ENCODE data around the gene SAP25. TPM values are rescaled to one million over a fixed set of nuclear protein-coding genes. Genes with fewer than 3 reads are reported as not detected.
A peak's percentile ranks its signal among the peaks of the same experiment; 100 is the strongest.

Gene SAP25
- total RNA-seq, 2 donors from 2014 or later: not detected

DNA sequence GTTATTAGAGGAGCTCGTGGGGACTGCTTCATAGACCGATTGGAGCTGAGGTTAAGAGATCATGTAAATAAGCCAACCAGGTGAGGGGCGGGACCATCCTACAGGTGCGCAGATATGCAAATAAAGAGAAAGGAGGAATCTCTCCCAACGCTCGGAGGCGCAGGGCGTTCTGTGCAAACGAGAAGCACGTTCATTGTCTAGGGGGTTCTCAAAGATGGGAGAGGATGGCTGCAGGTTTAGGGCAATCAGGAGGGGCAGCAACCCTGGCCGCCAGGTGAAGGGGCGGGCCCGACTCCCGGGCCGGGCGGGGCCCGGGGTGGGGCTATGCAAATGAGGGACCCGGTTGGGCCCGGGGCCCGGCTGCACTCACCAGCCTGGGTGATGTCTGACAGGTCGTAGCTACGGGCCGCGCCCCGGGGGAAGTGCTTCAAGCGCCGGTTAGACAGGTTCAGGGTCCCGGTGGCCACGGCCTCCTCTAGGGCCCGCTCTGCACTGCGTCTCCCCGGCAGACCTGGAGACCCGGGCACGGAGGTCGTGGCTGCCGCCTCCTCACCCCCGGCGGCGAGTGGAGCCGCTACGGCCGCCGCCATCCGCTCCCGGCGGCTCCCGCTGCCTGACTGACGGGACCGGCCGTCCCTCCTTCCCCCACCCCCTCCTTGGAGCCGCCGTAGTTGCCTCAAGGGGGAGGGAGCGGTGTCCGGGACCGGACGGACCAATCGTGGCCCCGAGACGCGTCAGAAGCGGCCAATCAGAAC is 12.0 kb upstream of the SAP25 start, which contains the start of gene LRCH4:
Gene LRCH4, minus strand, starts transcription at position 619 of the 755 bp plus-strand sequence. Its CDS starts 29 bp downstream, at position 590.
- Histone ChIP-seq H3K4me1 (peaks cover 48% of the 10 kb centered on the region), H3K9me3 (no peaks in the 10 kb centered on the region), H3K27ac (peak within 1 kb of the TSS; percentile 98 to 100 (median 99)), H3K27me3 (no peaks in the 10 kb centered on the region), H3K4me3 (peak within 1 kb of the TSS; percentile 38 to 84), H3K36me3 (replicated peaks in 1 of 2; ENCODE audit: insufficient read depth in 1 of 2, low read depth in 2 of 2) (peaks cover 0 to 4% of the 10 kb centered on the region in 2 donors)
- intact Hi-C loops (cut with DNase I): no loop called here
- TF ChIP-seq POLR2A (IDR thresholded peaks at IDR 0.05): peak; percentile 98 to 99 (median 98)
- TF ChIP-seq, protein P1, sequence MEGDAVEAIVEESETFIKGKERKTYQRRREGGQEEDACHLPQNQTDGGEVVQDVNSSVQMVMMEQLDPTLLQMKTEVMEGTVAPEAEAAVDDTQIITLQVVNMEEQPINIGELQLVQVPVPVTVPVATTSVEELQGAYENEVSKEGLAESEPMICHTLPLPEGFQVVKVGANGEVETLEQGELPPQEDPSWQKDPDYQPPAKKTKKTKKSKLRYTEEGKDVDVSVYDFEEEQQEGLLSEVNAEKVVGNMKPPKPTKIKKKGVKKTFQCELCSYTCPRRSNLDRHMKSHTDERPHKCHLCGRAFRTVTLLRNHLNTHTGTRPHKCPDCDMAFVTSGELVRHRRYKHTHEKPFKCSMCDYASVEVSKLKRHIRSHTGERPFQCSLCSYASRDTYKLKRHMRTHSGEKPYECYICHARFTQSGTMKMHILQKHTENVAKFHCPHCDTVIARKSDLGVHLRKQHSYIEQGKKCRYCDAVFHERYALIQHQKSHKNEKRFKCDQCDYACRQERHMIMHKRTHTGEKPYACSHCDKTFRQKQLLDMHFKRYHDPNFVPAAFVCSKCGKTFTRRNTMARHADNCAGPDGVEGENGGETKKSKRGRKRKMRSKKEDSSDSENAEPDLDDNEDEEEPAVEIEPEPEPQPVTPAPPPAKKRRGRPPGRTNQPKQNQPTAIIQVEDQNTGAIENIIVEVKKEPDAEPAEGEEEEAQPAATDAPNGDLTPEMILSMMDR (IDR thresholded peaks at IDR 0.05): peak in 3 of 7 experiments; percentile 2 to 14 (median 12)
- peak; percentile 70 to 86 (median 78) for DNase-seq
- WGBS, 2 donors: 0 to 1% methylated on average over 9 to 50 of the region's 61 CpGs
- ATAC-seq: peak; percentile 28

DNA sequence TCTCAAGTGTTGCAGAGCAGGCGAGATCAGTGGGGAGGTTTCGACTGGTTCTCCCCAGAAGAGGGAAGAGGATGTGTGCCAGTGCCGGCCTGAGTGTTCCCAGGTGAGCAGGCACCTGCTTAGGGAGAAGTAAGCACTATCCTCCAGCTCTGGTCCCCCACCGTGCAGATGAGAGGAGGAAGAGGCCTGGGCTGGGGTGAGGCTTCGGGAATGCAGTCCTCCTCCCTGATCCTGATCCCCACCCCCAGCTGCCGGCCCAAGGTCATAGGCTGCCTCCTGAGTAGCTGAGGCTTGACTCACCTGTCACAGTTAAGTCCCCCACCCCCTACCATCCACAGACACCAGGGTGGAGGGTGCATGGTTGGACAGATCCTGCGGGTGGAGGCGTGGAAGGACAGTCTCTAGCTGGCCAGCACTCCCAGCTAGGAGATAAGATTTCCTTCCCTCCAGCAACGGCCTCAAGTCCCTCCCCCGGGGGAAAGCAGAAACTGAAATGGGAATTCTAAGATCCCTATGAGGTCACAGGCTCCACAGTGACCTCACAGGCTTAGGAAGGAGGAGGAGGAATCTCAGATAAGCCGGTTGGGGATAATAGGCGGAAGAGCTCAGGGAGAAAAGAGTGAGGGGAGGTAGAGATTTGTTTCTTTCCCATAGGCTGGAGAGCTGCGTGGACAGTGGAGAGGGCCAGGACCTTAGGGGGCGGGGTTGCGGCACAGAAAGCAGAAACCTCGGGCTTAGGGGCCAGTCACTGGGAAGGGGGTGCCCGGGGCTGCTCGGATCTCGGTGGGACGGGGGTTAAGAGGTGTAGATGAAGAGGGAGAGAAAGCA is 11.2 kb upstream of the SAP25 start:
- H3K4me3 ChIP-seq: peak overlapping the region; percentile 38 to 84
- no peak for ATAC-seq
- intact Hi-C loops (cut with DNase I): no loop called here

DNA sequence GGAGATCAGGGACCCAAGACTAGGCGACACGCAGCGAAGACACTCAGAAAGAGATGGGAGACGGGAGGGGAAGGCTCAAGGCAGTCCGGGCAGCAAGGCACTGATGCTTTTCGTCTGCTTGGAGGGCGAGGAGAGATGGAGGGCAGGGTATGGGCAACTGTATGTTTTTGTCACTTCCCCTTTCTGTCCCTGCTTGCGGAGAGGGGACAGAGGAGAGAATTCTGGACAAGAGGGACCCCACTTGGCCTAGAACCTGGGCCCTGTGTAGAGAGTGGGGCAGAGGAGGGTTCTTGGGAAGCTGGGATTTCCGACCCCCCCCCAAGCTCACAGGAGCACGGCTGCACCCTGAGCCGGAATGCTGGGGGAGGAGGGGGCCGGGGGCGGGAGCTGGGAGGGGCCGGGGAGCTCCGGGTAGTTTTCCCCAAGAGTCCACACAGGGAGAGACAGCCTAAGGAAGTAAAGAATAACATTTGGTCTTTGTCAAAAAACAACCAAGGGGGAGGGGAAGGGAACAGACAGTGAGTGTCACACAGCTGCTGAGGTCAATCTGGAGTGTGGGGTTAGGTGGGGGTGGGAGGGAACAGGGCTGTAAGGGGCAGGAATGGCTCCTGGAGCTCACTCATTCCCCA is 10.5 kb upstream of the SAP25 start:
- Histone ChIP-seq H3K4me3 (peak overlapping the region in 1 of 2 donors; percentile 84), H3K4me1 (peaks cover 48% of the 10 kb centered on the region), H3K27me3 (no peaks in the 10 kb centered on the region), H3K9me3 (no peaks in the 10 kb centered on the region), H3K36me3 (replicated peaks in 1 of 2; ENCODE audit: insufficient read depth in 1 of 2, low read depth in 2 of 2) (peaks cover 6 to 8% of the 10 kb centered on the region in 2 donors), H3K27ac (peak overlapping the region; percentile 98 to 100 (median 99))
- DNase-seq (no peak), ATAC-seq (no peak)
- intact Hi-C loops (cut with DNase I): no loop called here
- WGBS, 2 donors: 36 to 42% methylated on average over 14 of the region's 15 CpGs
- TF ChIP-seq, protein P1 (IDR thresholded peaks at IDR 0.05): no peak
- no peak for TF ChIP-seq POLR2A (IDR thresholded peaks at IDR 0.05)

More for the DNA sequence above, 11.2 kb upstream of the SAP25 start:
- H3K27ac ChIP-seq: peak overlapping the region; percentile 98 to 100 (median 99)
- H3K9me3 ChIP-seq: no peaks in the 10 kb centered on the region
- DNase-seq: peak; percentile 67 to 79 (median 74)
- no peaks in the 10 kb centered on the region for H3K27me3 ChIP-seq
- H3K36me3 ChIP-seq (replicated peaks in 1 of 2; ENCODE audit: insufficient read depth in 1 of 2, low read depth in 2 of 2): peaks cover 2 to 4% of the 10 kb centered on the region in 2 donors
- TF ChIP-seq, protein P1 (IDR thresholded peaks at IDR 0.05): no peak
- peak in 1 of 3 donors; percentile 18 for TF ChIP-seq POLR2A (IDR thresholded peaks at IDR 0.05)
- WGBS, 2 donors: 0 to 3% methylated on average over 17 to 20 of the region's 20 CpGs
- H3K4me1 ChIP-seq: peaks cover 48% of the 10 kb centered on the region

DNA sequence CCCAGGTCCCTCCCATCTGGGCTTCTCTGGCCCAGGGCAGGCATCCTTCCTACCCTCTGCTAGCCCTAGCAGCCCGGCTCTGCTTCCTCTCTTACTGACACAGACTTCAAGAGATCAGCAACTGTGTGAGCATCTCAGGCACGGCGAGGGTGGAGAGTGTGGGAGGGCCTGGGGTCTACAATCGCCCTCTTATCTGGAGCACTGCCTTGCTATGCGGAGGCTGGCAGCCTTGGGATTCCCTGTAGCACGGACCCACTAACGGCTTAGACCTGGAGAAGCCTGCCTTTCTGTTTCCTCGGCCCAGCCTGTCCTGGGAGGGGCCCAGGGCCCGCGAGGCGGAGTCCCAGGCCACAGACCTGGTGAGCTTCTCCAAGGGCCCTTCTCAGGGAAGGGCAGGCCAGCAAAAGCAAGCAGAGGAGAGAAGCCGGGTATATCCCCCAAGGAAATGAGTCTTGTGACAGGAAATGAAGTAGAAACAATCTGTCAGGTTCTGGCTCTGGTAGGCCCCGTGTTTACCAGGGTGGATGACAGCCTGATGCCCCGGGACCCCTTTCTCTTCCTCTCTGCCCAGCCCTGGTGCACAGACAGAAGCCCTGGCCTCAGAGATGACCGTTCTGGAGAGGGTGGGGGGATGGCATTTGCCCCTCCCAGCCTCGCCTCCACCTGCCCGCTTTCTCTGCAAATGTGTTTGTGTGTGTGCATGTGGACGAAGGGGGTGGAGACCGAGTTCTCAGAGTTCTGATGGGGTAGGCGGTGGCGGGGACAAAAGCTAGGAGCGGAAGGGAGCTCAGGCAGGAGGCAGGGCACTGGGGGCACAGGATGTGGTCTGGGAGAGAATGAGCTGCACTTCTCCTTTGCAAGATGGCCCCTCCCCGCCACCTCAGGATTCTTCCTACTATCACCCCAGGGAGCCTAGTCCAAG is 9.7 kb upstream of the SAP25 start:
- 27 to 43% methylated on average over 19 to 23 of the region's 23 CpGs for WGBS, 2 donors
- ATAC-seq: no peak
- H3K4me1 ChIP-seq: peaks cover 48% of the 10 kb centered on the region

More for the DNA sequence above, 9.7 kb upstream of the SAP25 start:
- Histone ChIP-seq H3K9me3 (no peaks in the 10 kb centered on the region), H3K36me3 (replicated peaks in 1 of 2; ENCODE audit: insufficient read depth in 1 of 2, low read depth in 2 of 2) (peaks cover 9 to 10% of the 10 kb centered on the region in 2 donors), H3K4me3 (no peak overlapping the region), H3K27me3 (no peaks in the 10 kb centered on the region), H3K27ac (peak overlapping the region; percentile 56 to 100 (median 98))
- TF ChIP-seq, protein P1 (IDR thresholded peaks at IDR 0.05): no peak
- no peak for TF ChIP-seq POLR2A (IDR thresholded peaks at IDR 0.05)
- peak in 3 of 4 donors; percentile 39 to 73 (median 47) for DNase-seq
- intact Hi-C loops (cut with DNase I): no loop called here

All from body of pancreas (tissue), 4 donors.